HCT116 (cell line): ENCODE data around the gene FAM50A. TPM values are rescaled to one million over a fixed set of nuclear protein-coding genes. Genes with fewer than 3 reads are reported as not detected.

ENCODE experiments used
- ATAC-seq: fragments of 200-7000 bp; cut with Tn5 transposase; 2 replicates; pipeline ENCODE4 v1.9.1; 2020; ENCODE audit warnings: mild to moderate bottlenecking, moderate library complexity
- BruUV-seq: library from RNA; stranded (reverse); fragments of 400-500 nt; replicated peaks from 2 replicates; lab custom pipeline; 2021; lab: Mats Ljungman, UMichigan
- CTCF ChIA-PET: fragments of 300-600 bp; sonication (Branson Sonifier 250); formaldehyde crosslinking; loops from one replicate; lab custom pipeline; 2021; ENCODE audit warnings: antibody characterized with exemption; lab: Charles Lee
- POLR2A ChIA-PET: fragments of 300-600, 350-600 bp; sonication (Branson Sonifier 250); formaldehyde crosslinking; loops from one replicate; lab custom pipeline; 2021; ENCODE audit warnings: antibody characterized with exemption; lab: Charles Lee
- RAD21 ChIA-PET, 2 experiments: fragments of 300-600 bp; sonication (Branson Sonifier 250); formaldehyde crosslinking; loops; one replicate each; lab custom pipeline; 2023; ENCODE audit warnings: low total read pairs in 2 of 2; ENCODE audit not compliant: uncharacterized antibody in 2 of 2, unreplicated experiment in 2 of 2, low non-redundant PET in 1 of 2; lab: Charles Lee
- DNase-seq: peaks from one replicate; pipeline ENCODE4 v3.0.0-alpha.2; 2010; ENCODE audit warnings: low read depth, low spot score
- H2AFZ ChIP-seq: fragments of 200-600 bp; shearing (Covaris generic), sonication (generic); 2 replicates; pipeline ENCODE4 v1.6.1; 2017; ENCODE audit warnings: low read depth, mixed run types, mixed read lengths, antibody characterized with exemption, low read length; ENCODE audit not compliant: poor library complexity, severe bottlenecking
- H3K27ac ChIP-seq: 2 replicates; pipeline ENCODE4 v1.5.1; 2012; ENCODE audit warnings: low read depth, low read length
- H3K27me3 ChIP-seq: fragments of 200-600 bp; sonication (generic); 2 replicates; pipeline ENCODE4 v1.6.1; 2016; ENCODE audit warnings: mixed run types, low read length, mixed read lengths; ENCODE audit not compliant: insufficient read depth
- H3K36me3 ChIP-seq, 2 experiments: fragments of 200-500 bp in 1 of 2; fragments of 200-600 bp in 1 of 2; sonication (Bioruptor generic) in 1 of 2; sonication (generic) in 1 of 2; 2 replicates each; pipeline versions ENCODE4 v1.5.1 to v1.6.1; 2014 to 2016; ENCODE audit warnings: low read length in 2 of 2, inconsistent platforms in 1 of 2, mixed read lengths in 1 of 2, mixed run types in 1 of 2; ENCODE audit not compliant: insufficient read depth in 2 of 2, control insufficient read depth in 1 of 2
- H3K4me1 ChIP-seq, 2 experiments: fragments of 200-600 bp in 1 of 2; sonication (generic) in 1 of 2; 2 replicates each; pipeline versions ENCODE4 v1.5.1 to v1.6.1; 2012 to 2017; ENCODE audit warnings: low read length in 2 of 2, inconsistent platforms in 1 of 2, mild to moderate bottlenecking in 1 of 2, mixed read lengths in 1 of 2, mixed run types in 1 of 2, moderate library complexity in 1 of 2; ENCODE audit not compliant: insufficient read depth in 2 of 2, control insufficient read depth in 1 of 2
- H3K4me2 ChIP-seq: fragments of 200-600 bp; sonication (generic); 2 replicates; pipeline ENCODE4 v1.6.1; 2017; ENCODE audit warnings: mixed run types, low read length, mixed read lengths
- H3K4me3 ChIP-seq, 2 experiments: fragments of 200-600 bp in 1 of 2; sonication (generic) in 1 of 2; replicated peaks in 1 of 2; 2 replicates each; pipeline ENCODE4 v1.5.1; 2011 to 2016; ENCODE audit warnings: low read length in 2 of 2, control low read depth in 1 of 2, low read depth in 1 of 2, mild to moderate bottlenecking in 1 of 2, mixed read lengths in 1 of 2, mixed run types in 1 of 2
- H3K79me2 ChIP-seq: fragments of 200-600 bp; sonication (generic); 2 replicates; pipeline ENCODE4 v1.6.1; 2017; ENCODE audit warnings: mild to moderate bottlenecking, mixed run types, low read length, moderate library complexity, mixed read lengths; ENCODE audit not compliant: insufficient read depth
- H3K9ac ChIP-seq: fragments of 200-600 bp; sonication (generic); 2 replicates; pipeline ENCODE4 v1.6.1; 2016; ENCODE audit warnings: low read length, mixed read lengths
- H3K9me2 ChIP-seq: fragments of 200-600 bp; sonication (generic), shearing (Covaris generic); 2 replicates; pipeline ENCODE4 v1.6.1; 2017; ENCODE audit warnings: mixed run types, mild to moderate bottlenecking, moderate library complexity; ENCODE audit not compliant: insufficient read depth
- H3K9me3 ChIP-seq, 2 experiments: fragments of 200-500 bp in 1 of 2; fragments of 200-600 bp in 1 of 2; sonication (Bioruptor generic) in 1 of 2; sonication (generic) in 1 of 2; 2 replicates each; pipeline ENCODE4 v1.6.1; 2014 to 2017; ENCODE audit warnings: low read length in 2 of 2, mixed read lengths in 2 of 2, inconsistent platforms in 1 of 2, low read depth in 1 of 2, mild to moderate bottlenecking in 1 of 2, mixed run types in 1 of 2, moderate library complexity in 1 of 2; ENCODE audit not compliant: control insufficient read depth in 1 of 2, insufficient read depth in 1 of 2
- H4K20me1 ChIP-seq: fragments of 200-600 bp; sonication (generic), shearing (Covaris generic); 2 replicates; pipeline ENCODE4 v1.6.1; 2017; ENCODE audit warnings: mixed run types, mild to moderate bottlenecking, moderate library complexity; ENCODE audit not compliant: insufficient read depth
- CBX3 ChIP-seq: IDR thresholded peaks from 2 replicates; pipeline ENCODE4 v1.6.1; 2012; ENCODE audit warnings: low read depth
- CTCF ChIP-seq, 3 experiments: fragments of 200-600 bp in 1 of 3; sonication (generic) in 1 of 3; IDR thresholded peaks in 2 of 3; conservative IDR thresholded peaks in 1 of 3; 2 replicates each; pipeline ENCODE4 v1.5.1; 2012 to 2017; ENCODE audit warnings: low read depth in 2 of 3, low read length in 2 of 3, antibody characterized with exemption in 1 of 3, borderline replicate concordance in 1 of 3, control low read depth in 1 of 3, mild to moderate bottlenecking in 1 of 3, mixed read lengths in 1 of 3, mixed run types in 1 of 3, moderate library complexity in 1 of 3; ENCODE audit not compliant: insufficient read depth in 1 of 3
- EGR1 ChIP-seq: IDR thresholded peaks from 2 replicates; pipeline ENCODE4 v1.6.1; 2012; ENCODE audit warnings: low read depth
- EZH2 ChIP-seq: fragments of 200-600 bp; sonication (generic); IDR thresholded peaks from 2 replicates; pipeline ENCODE4 v1.6.1; 2017; ENCODE audit warnings: antibody characterized with exemption, mixed run types
- FOSL1 ChIP-seq: IDR thresholded peaks from 2 replicates; pipeline ENCODE4 v1.6.1; 2012; ENCODE audit warnings: low read depth
- POLR2A ChIP-seq: IDR thresholded peaks from 2 replicates; pipeline ENCODE4 v1.7.0; 2011; ENCODE audit warnings: borderline replicate concordance; ENCODE audit not compliant: insufficient read depth, insufficient read length; ENCODE audit errors: extremely low read depth
- RAD21 ChIP-seq: IDR thresholded peaks from 2 replicates; pipeline ENCODE4 v1.6.1; 2012; ENCODE audit warnings: low read depth, mild to moderate bottlenecking
- REST ChIP-seq: IDR thresholded peaks from 2 replicates; pipeline ENCODE4 v1.6.1; 2012; ENCODE audit warnings: low read depth
- SIN3A ChIP-seq: IDR thresholded peaks from 2 replicates; pipeline ENCODE4 v1.6.1; 2012; ENCODE audit warnings: low read depth
- YY1 ChIP-seq: IDR thresholded peaks from 2 replicates; pipeline ENCODE4 v1.6.1; 2011; ENCODE audit warnings: low read length, low read depth, moderate library complexity, mild to moderate bottlenecking; ENCODE audit not compliant: insufficient replicate concordance; ENCODE audit errors: extremely low read depth
- intact Hi-C: fragments of 100-400 bp; cut with micrococcal nuclease; formaldehyde crosslinking; loops from 2 replicates; pipeline ENCODE4 v1.10.0; 2022
- total RNA-seq: library from RNA; stranded (reverse); gene quantifications from one replicate; pipeline ENCODE4 v1.2.1, GENCODE V29; 2021; ENCODE audit not compliant: unreplicated experiment

FAM50A gene
- total RNA-seq, 1 experiment from 2014 or later = 46.5 TPM

GRCh38 chrX:154419189-154419588, 24.8 kb upstream of the FAM50A start:
- POLR2A ChIA-PET = no interaction called here
- H4K20me1 ChIP-seq = no peaks in the 10 kb centered on the region
- intact Hi-C loops = no loop called here
- RAD21 ChIA-PET = no interaction called here
- H3K36me3 ChIP-seq = no peaks in the 10 kb centered on the region
- no peak for TF ChIP-seq YY1
- TF ChIP-seq REST = no peak
- TF ChIP-seq CTCF (IDR thresholded peaks at IDR 0.05 in 2 of 3, conservative IDR thresholded peaks at IDR 0.05 in 1 of 3; ENCODE audit: borderline replicate concordance in 1 of 3, insufficient read depth in 1 of 3, low read depth in 2 of 3, low read length in 2 of 3) = no peak
- TF ChIP-seq EZH2 = no peak
- TF ChIP-seq FOSL1 = no peak
- no peak for TF ChIP-seq EGR1
- no peak for TF ChIP-seq RAD21
- no peak for TF ChIP-seq POLR2A
- TF ChIP-seq SIN3A = no peak
- TF ChIP-seq CBX3 = no peak
- no peak overlapping the region for H3K4me2 ChIP-seq
- no peak overlapping the region for H2AFZ ChIP-seq
- H3K27me3 ChIP-seq = no peaks in the 10 kb centered on the region
- H3K9me3 ChIP-seq = no peaks in the 10 kb centered on the region
- H3K4me1 ChIP-seq = no peaks in the 10 kb centered on the region
- DNase-seq (no peak), ATAC-seq (no peak)
- no peak overlapping the region for H3K4me3 ChIP-seq
- no TSS peak for BruUV-seq
- H3K9ac ChIP-seq = no peak overlapping the region
- no peak overlapping the region for H3K27ac ChIP-seq
- no peaks in the 10 kb centered on the region for H3K79me2 ChIP-seq
- no peaks in the 10 kb centered on the region for H3K9me2 ChIP-seq
- CTCF ChIA-PET = no interaction called here
